ENCODE results near the gene NINJ2.

NINJ2 gene

DNA sequence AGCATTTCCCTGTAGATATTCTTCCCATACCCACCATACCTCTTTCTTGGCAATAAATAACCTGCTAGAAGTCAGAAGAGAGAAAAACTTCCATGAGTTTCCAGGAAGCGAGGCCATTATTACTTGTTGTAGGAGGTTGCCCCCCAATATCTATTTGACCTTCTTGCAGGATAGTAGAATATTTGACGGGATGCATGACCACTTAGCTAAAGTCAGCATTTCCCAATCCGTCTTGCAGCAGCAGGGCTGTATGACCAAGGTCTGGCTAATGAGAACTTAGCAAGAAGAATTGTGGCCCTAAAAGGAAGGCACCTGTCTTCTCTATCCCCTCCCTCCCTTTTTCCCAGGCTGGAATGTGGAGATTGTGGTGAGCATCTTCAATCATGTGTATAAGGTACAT is 51.5 kb downstream of the NINJ2 start:
- no peak for DNase-seq

DNA sequence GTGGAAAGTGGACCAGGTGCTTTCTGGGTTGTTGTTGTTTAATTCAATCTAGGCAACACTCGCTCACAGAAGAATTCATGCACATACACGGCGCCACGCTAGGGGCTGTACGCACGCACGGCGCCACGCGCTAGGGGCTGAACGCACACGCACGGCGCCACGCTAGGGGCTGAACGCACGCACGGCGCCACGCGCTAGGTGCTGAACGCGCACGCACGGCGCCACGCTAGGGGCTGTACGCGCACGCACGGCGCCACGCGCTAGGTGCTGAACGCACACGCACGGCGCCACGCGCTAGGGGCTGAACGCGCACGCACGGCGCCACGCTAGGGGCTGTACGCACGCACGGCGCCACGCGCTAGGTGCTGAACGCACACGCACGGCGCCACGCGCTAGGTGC is 54.3 kb downstream of the NINJ2 start:
- no peak for DNase-seq

DNA sequence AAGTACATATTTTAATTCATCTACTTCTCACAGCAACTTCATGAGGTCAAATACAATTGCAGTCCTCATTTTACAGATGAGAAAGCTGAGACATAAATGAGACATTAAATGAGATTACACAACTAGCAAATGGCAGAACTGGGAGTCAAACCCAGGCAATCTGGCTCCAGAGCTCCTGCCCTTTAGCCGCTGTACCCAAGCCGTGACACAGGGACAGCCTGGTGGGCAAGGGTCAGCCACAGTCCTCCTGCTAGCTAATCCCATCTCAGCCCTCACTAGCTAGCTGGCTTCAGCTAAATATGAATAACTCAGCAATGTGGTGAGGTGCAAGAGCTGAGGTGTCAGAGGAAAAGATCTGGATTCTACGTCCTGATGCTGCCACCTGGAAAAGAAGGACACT is 54.8 kb downstream of the NINJ2 start:
- no peak for DNase-seq

DNA sequence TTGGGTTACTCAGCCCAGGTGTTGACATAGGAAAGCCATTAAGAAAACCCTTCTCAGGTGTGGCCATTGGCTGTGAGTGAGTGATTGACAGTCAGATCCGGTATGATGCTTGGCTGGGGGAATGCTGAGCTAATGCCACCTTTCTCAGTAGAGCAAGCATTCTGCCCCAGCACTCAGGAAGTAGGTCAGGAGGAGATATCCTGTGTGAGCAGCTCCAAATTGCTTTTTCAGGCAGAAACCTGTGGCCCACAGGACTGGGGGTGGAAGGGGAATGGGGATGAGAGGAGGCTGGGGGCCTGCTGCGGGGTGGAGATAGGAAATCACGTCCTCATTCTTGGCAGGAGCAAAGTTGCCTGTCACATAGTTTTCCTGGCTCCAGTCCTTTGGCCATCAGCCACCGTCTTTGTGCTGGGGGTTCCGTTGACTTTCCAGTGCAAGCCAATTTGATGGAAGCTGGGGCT is 55.7 kb downstream of the NINJ2 start:
- DNase-seq = no peak

DNA sequence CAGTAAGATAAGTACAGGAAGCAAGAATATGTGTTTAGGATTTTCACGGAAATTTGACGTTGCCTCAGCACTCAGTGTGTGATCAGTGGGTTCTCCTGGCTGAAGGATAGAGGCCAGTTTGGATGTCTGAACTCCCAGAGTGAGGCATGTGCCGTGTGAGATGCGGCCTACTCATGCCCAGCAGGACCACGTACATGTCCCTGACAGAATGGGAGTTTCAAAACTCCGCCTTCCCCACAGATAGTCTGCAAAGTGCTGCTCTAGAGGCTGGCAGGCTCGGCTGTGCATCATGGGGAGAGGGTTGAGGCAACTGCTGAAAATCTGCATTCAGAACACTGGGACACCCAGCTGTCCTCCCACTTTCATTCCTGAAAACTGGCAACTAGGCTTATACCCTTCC is 58.3 kb downstream of the NINJ2 start:
- no peak for DNase-seq

DNA sequence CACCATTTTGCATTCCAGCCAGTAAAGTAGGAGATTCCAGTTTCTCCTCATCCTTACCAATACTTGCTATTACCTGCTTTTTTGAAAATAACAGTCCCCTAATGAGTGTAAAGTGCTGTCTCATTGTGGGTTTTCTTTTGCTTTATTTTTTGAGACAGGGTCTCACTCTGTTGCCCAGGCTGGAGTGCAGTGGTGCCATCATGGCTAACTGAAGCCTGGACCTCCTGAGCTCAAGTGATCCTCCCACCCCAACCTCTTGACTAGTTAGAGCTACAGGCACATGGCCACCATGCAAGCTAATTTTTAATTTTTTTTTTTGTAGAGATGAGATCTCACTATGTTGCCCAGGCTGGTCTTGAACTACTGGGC is 60.6 kb downstream of the NINJ2 start:
- DNase-seq = no peak

DNA sequence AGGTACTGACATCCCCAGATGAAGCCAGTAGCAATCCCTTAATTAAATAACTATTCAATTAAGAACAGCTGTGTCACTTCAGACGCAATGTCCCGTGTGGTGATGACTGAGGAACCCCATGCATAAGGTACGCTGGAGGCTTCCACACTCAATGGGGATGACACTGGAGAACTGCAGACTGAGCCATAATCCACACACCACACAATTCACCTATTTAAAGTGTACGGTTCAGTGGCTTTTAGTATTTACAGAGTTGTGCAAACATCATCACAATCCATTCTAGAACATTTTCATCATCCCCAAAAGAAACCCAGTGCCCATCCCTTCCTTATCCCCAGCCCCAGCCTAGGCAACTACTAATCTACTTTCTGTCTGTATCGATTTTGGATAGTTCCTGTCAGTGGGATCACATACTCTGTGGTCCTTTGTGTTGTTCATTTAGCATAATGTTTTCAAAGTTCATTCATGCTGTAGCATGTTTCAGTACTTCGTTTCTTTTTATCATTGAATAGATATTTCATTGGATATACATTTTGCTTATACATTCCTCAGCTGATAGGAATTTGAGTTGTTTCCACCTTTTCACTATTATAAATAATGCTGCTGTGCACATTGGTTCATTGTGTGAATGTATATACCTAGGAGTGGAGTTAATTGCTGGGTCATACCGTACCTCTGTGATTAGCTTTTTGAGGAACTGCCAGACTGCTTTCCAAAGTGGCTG is 61.1 kb downstream of the NINJ2 start:
- DNase-seq = no peak

DNA sequence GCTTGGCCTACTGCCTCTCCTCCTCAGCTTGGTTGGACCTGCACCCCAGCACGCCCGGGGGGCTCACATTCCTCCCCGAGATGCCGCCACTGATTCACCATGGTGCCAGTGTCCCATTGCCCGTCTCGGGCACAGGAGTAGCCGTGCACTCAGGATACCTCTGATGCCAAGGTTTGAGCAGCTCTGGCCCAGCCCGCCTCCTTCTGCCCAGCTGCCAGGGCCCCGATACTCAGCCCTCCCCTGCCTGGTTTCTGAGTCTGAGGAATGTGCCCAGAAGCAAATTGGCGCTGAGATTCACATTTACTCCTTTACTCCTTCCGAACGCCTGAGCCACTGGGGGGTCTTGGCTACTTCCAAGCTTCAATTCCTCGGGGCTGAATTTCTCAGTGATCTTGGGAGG is 63.5 kb downstream of the NINJ2 start:
- DNase-seq = no peak

DNA sequence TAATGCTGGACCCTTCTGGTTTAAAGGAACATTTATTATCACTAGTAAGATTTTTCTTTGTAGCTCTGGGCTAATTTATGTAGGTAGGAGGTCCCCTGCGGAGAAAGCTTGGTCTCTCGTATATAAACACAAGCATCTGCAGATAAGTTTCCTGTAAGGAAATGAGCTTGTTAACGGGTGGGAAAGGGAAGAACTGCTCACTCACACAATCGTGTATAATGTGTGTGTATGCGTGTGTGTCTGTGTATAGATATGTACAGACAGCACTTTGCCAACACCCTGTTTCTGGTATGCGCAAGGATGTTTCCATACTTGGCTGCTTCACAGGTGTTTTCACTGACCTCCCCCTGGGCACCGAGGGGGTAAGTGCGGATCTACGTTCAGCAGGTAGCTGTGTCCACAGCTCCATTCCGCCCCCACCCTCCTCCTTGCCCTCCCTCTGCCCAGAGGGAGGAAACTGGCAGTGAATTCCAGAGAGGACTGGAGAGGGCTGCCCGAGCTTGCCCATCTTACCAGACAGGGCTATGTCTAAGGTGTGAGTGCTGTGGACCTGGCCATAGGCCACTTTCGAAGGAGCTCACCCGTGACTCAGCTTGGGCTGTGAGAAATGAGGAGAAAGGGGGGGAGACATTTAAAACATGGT is 65.2 kb downstream of the NINJ2 start:
- no peak for DNase-seq

DNA sequence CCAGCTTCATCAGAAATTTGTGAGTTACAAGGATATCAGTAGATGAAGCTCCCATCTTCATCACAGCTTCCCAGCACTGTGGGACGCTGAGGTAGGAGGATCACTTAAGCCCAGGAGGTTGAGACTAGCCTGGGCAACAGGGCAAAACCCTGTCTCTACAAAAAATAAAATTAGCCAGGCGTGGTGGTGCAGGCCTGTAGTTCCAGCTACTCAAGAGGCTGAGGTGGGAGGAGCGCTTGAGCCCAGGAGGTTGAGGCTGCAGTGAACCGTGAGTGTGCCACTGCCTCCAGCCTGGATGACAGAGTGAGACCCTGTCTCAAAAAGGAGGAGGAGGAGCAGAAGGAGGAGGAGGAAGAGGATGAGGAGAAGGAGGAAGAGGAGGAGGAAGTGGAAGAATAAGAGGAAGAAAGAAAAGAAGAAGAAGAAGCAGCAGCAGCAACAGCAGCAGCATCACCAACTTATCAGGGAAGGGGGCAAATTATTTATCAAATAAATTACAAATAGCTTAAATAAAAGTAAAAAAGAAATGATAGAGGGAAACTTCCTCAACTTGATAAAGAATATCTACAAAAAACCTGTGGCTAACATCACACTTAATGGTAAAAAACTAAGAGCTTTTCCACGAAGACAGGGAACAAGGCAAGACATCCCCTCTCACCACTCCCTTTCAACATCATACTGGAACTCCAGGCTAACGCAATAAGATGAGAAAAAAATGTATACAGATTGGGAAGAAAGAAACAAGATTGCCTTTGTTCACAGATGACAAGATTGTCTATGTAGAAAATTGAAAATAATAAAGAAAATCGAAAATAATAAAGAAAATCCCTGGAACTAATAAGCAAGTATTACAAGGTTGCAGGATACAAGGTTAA is 69.6 kb downstream of the NINJ2 start:
- no peak for DNase-seq

DNA sequence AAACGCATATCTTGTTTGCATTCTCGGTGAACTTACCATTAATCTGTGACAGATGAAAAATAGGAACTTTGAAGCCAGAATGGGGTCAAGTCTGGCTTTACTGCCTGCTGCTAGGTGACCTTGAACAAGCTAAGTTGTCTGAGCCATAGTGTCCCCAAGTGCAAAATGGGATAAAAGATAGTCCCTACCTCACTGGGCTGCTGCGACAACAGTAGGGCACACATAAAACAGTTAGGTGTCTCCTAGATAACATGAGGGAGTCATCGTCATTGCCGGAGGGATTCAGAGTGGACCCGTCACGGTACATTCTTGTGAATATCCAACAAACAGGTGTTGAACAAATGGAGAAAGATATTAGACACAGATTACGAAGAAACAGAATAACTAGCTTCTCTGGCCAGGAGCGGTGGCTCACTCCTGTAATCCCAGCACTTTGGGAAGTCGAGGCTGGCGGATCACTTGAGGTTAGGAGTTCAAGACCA is 71.2 kb downstream of the NINJ2 start:
- DNase-seq = no peak

DNA sequence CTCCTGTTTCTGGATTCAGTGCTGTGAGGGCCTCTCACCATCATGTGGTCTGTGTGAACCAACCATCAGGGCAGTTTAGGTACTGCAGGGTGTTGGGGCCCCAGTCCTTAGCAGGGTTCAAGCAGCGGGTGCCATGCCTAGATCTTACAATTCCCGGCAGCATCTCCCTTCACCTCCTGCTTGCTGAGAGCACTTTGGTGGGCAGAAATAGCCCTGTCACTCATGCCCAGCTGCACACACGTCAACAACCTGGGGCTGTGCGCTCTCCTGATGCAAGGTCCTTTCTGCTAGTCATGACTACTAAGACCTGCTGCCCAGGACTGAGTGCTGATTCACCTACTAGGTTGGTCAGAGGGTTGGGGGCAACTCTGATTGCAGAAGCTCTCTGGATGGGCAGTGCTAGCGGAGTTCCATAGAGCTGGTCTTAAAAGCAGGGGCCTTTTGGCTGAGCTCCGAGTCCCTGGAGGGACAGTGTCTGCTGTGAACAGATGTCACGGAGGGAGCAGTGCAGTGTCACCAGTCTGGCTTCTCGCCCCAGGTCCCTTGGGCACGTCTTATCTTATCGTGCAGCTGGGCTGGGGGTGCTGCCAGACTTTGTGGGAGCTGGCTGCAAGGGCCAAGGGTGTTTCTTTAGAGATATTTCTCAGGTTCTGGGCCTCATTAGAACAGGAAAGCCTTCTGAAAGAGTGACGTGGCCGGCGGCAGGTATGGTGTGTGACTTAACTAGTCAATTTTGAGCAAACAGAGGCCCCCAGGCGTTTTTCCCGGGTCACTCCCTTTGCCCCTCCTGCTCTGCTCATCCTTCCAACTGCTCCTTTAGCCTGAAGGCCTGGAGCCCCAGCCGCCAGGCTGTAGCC is 71.8 kb downstream of the NINJ2 start:
- DNase-seq = no peak

DNA sequence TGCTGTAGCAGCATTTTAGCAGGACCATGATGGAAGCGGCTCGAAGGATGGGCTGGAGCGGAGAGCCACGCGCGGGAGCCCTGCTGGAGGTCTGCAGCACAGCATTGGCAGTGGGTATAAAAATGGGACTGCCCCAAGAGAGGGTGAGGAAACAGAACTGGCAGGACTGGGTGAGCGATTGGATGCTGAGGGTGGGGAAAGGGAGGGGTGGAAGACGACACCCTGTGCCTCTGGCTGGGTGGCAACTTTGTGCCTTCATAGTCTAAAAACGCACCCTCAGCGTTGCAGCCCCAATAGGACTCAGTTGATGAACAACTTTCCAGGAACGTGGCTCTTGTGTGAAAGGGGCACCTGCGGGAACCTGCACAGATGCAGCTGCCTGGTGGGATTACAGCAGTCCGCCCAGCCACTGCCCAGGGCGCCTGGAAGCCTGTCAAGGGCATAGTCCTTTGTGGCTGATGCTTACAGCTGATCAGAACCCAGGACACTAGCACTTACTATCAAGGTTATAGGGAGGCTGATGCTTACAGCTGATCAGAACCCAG is 73.0 kb downstream of the NINJ2 start:
- no peak for DNase-seq

DNA sequence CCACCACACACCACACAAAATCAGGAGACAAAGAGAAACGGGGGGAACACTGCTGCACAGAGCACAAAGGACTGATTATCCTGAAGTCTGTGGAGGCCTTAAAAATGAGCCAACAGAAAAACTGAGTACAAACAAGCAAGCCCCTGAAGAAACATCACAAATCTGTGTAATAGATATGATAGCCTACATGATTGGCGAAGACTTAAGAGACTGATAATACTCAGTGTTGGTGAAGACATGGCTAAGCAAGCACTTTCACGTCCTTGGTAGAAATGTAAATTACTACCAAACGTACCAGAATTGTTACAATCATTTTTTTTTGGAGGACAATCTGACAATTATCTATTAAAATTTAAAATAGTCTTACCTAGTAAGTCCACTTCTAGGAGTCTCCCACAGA is 74.6 kb downstream of the NINJ2 start:
- DNase-seq = no peak

DNA sequence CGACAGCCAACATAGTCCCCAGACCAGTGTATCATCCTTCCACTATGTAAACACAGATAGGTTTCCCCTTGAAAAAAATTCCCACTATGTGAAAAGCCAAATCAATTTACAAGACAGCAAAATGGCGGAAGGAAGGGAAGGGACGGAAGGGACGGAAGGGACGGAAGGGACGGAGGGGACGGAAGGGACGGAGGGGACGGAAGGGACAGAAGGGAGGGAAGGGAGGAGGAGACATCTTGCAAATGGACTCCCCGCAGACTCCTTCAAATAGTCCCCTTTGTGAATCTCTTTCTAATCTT is 75.3 kb downstream of the NINJ2 start:
- DNase-seq = no peak

DNA sequence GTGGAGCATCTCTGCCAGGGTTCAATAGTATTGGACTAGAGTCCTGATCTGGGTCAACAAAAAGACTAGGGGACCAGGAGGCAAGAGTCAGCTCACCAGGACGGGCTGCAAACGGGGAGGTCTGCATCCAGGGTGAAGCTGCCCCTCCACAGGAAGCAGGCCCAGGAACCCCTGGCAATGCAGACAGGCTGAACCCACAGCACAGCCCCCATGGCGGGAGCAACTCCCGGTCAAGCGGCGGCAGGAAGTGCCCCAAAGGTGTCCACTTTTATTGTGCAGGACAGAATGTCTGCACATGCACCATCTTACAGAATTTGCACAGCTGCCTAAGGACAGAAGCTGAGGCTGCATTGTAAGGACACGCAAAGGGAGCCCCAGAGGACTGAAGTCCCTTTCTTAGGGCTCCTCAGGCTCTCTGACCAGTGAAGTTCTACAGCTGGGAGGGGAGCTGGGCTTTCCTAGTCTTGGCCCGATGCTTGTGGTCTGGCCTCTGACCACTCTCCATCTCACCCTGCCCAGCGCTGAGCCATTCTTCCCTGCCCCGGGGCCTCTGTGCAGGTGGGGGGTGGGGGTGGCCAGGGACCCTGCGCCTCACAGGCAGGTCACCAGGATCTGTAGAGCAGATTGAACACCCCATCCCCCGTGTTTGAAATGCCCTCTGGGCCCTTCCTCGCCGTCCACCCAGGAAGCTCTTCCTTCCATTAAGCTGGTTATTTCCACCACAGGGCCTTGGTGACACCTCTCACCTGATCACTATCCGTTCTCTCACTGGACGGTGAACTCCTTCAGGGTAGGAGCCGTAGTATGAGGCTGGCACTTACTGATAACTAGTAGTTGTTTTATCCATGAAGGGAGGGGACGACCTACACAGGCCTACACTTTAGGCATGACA is 75.9 kb downstream of the NINJ2 start:
- no peak for DNase-seq

DNA sequence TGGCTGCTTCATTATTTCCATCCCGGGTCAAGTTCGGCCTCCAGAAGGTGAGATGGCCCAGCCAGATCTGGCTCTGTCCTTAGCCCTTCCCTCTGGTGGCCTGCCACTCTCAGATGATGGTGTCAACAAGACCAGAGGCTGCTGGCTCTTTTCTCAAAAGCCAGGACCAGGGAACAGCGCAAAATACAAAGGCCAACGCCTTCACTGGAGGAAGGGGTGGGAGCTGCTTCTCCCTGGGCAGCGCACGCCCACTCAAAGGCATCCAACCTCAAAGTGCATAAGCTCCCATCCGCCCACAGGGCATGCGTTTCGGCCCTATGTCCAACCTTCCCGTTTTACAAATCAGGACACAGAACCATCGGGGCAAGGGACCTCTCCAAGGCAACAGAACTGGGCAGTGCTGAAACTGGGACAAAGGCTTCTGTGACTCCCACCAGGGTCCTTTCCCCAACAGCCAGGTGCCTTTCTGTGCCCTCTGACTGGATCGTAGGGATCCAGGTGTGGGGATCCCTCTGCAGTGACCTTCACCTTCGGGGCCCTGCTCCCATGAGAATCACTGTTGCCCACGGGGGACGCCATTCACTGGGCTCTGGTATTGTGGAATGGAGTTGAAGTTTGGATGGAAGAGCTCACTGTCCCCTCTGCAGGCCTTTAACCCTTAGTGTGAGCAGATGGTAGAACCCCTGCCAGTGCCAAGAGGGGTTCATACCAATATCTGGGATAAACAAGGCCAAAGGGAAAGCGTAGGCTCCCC is 76.8 kb downstream of the NINJ2 start:
- no peak for DNase-seq

DNA sequence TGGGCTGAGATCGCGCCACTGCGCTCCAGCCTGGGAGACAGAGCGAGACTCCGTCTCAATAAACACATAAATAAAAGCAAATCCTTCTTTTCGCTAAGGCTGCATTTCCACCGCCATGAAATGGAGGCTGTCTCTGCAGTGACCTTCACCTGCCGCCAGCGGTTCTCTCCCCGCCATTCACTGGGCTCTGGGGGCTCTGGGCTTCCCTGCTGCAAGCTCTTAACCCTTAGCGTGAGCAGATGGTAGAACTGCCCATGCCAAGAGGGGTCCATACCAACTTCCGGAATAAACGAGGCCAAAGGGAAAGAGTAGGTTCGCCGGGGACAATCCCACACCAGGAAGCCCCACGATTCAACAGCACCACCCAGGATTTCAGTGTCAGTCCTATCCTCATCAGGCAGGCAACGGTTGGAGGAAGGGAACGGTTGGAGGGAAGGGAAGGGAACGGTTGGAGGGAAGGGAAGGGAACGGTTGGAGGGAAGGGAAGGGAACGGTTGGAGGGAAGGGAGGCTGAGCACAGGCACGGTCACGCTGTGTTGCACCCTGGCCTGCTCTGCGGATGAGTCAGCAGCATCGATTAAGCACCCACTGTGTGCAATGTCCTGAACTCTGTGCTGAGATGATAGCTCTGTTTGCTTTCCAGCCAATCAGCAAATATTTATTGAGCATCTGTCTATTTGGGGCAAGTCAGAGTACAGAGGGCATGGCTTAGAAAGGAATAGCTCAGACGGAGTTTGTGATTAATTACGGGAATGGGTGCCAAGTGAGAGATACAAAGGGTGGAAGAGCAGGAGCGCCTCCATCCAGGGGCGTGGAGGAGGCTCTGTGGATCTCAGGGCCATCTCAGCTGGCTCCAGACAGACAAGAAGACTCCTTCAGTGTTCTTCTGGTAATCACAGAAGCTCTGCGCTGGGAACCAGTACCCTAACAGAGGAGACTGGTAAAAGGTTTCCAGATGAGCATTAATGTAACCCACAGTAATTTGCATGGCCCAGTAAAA is 77.9 kb downstream of the NINJ2 start:
- DNase-seq = no peak

DNA sequence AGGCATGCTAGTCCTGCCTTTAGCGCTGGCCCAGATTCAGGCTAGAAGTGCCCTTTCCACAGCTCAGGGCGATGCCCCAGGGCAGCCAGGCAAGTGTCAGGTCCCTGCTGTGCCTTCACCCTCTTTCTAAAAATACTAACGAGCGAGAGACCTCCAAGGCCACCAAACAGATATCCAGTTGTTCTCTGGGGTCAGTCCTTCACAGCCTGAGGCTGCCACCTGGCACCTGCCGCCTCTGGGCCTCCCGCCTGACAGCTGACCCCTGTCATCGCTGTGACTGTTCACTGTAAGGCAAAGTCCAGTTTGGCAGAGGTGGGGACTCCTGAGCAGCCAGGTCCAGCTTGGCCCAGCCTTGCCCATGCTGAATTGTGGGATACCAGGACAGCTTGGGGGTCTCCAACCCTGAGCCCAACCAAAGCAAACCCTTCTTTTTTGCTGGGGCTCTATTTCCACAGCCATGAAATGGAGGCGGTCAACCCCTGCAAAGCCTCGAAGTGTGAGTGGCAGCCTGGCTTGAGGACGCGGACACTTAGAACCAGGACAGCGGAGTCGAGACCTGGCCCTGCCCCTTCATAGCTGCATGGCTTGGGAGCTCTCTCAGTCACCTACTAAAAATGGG is 79.9 kb downstream of the NINJ2 start:
- DNase-seq = no peak
